MCF 10A (cell line): Measurements from ENCODE around the gene BRICD5. TPM values are rescaled to one million over a fixed set of nuclear protein-coding genes. Genes with fewer than 3 reads are reported as not detected.

ENCODE experiments used
- BruUV-seq: library from RNA; stranded (reverse); fragments of 400-500 nt; replicated peaks from 2 replicates; lab custom pipeline; 2021; lab: Mats Ljungman, UMichigan
- CTCF ChIA-PET: fragments of 300-600 bp; sonication (Branson Sonifier 250); formaldehyde crosslinking; extraction: SDS; loops from one replicate; lab custom pipeline; 2021; ENCODE audit warnings: antibody characterized with exemption, inconsistent platforms; lab: Yijun Ruan, JAX
- POLR2A ChIA-PET: fragments of 300-600, 350-650 bp; sonication (Branson Sonifier 250); formaldehyde crosslinking; extraction: SDS; loops from one replicate; lab custom pipeline; 2020; ENCODE audit warnings: antibody characterized with exemption, inconsistent platforms; lab: Yijun Ruan, JAX
- DNase-seq: peaks from one replicate; pipeline ENCODE4 v3.0.0-alpha.2; 2018; ENCODE audit not compliant: unreplicated experiment
- H3K27ac Mint-ChIP-seq: one replicate; pipeline ENCODE4 v1.8.0; 2022; ENCODE audit warnings: mild to moderate bottlenecking, low read depth, mixed read lengths; ENCODE audit not compliant: unreplicated experiment
- H3K27me3 Mint-ChIP-seq: one replicate; pipeline ENCODE4 v1.8.0; 2022; ENCODE audit warnings: mixed read lengths; ENCODE audit not compliant: insufficient read depth, unreplicated experiment
- H3K36me3 Mint-ChIP-seq: one replicate; pipeline ENCODE4 v1.8.0; 2022; ENCODE audit warnings: mild to moderate bottlenecking, moderate library complexity, mixed read lengths; ENCODE audit not compliant: insufficient read depth, unreplicated experiment
- H3K4me1 Mint-ChIP-seq: one replicate; pipeline ENCODE4 v1.8.0; 2022; ENCODE audit warnings: mixed read lengths; ENCODE audit not compliant: insufficient read depth, unreplicated experiment
- H3K4me3 Mint-ChIP-seq: one replicate; pipeline ENCODE4 v1.8.0; 2022; ENCODE audit warnings: mild to moderate bottlenecking, moderate library complexity, mixed read lengths; ENCODE audit not compliant: unreplicated experiment
- H3K9me3 Mint-ChIP-seq: one replicate; pipeline ENCODE4 v1.8.0; 2022; ENCODE audit warnings: mixed read lengths; ENCODE audit not compliant: unreplicated experiment
- intact Hi-C: fragments of 100-400 bp; cut with micrococcal nuclease; formaldehyde crosslinking; loops from 2 replicates; pipeline ENCODE4 v1.14.1; 2022
- total RNA-seq: library from RNA; stranded (reverse); gene quantifications from 2 replicates; pipeline ENCODE4 v1.2.3, GENCODE V29; 2022
- TF ChIP-seq, protein P1 (sequence below): fragments of 200-600 bp; IDR thresholded peaks from one replicate; pipeline ENCODE4 v1.8.0; 2022; ENCODE audit warnings: antibody characterized with exemption, mild to moderate bottlenecking; ENCODE audit not compliant: unreplicated experiment

BRICD5 gene
- total RNA-seq, 1 experiment from 2014 or later, result 4.6 TPM

DNA sequence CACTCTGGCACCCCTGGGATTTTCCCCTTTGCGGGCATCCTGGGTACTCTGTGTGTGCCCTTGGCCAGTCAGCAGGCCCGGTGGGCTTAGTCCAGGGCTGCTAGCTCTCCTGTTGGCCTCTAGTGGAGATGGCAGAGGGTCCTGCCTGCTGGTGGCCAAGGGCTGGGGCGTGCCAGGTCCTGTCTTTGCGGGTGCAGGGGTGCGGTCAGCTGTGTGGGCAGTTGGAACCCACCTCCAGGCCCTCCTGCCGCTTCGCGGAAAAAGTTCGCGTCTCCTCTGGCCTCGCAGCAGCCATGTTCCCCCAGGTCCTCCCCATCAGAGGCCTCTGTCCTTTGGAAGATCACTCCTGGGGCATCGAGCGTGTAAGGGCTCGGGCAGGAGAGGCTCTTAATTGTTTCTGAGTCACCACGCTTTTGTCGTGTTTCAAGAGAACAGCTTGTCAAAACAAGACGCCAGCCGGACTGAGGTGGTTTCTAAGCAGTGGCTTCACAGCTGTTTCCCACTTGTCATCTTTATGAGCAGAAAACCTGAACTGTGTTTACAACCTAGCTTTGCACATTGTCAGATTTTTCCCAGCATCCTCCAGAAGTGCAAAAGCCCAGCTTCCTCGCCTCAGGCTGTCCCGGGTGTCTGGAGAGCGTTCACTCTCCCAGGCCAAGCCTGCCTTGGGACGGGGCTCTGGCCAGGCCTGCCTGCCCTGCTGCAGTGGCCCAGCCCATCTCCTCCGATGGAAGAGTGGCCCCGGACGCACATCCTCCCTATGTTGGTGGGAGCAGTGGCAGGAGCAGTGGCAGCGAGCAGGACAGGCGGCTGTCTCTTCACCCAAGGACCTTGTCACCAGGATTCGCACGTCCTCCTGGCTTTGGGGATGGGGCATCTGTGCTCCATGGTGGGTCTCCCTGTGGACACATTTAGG is 20.6 kb upstream of the BRICD5 start:
- ChIA-PET POLR2A (interaction anchor here (0.5 to 1.1 kb wide), 3 partner anchors 8 to 282 kb away, joined by 3 to 6 read pairs (median 4); partner anchors contain the start of gene ECI1), CTCF (no interaction called here)
- TF ChIP-seq, protein P1, sequence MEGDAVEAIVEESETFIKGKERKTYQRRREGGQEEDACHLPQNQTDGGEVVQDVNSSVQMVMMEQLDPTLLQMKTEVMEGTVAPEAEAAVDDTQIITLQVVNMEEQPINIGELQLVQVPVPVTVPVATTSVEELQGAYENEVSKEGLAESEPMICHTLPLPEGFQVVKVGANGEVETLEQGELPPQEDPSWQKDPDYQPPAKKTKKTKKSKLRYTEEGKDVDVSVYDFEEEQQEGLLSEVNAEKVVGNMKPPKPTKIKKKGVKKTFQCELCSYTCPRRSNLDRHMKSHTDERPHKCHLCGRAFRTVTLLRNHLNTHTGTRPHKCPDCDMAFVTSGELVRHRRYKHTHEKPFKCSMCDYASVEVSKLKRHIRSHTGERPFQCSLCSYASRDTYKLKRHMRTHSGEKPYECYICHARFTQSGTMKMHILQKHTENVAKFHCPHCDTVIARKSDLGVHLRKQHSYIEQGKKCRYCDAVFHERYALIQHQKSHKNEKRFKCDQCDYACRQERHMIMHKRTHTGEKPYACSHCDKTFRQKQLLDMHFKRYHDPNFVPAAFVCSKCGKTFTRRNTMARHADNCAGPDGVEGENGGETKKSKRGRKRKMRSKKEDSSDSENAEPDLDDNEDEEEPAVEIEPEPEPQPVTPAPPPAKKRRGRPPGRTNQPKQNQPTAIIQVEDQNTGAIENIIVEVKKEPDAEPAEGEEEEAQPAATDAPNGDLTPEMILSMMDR, result no peak
- DNase-seq, result no peak
- peaks cover 55% of the 10 kb centered on the region for H3K36me3 Mint-ChIP-seq
- no TSS peak for BruUV-seq
- no peaks in the 10 kb centered on the region for H3K27me3 Mint-ChIP-seq
- no peak overlapping the region for H3K27ac Mint-ChIP-seq
- intact Hi-C loops, result no loop called here
- no peaks in the 10 kb centered on the region for H3K9me3 Mint-ChIP-seq
- no peaks in the 10 kb centered on the region for H3K4me1 Mint-ChIP-seq
- no peak overlapping the region for H3K4me3 Mint-ChIP-seq

DNA sequence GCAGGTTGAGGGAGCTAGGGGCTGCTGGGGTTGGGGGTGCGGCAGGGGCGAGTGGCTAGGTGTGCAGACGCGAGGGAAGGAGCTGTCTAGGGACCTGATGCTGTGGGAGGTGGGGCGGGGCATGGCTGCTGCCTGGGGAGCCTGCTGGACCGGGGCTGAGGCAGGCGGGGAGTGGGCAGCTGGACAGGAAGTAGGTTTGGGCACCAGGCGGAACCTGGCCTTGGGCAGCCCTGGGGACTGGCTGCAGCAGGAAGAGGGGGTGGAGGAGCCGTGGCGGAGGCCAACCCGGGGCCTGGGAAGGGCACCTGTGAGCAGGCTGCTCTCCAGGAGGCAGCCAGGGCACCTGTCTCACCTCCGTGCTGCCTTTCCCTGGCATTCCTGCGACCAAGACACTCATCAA is 19.7 kb upstream of the BRICD5 start:
- H3K4me3 Mint-ChIP-seq, result no peak overlapping the region
- BruUV-seq, result no TSS peak
- CTCF ChIA-PET, result interaction anchor here (0.5 kb wide), 1 partner anchor 261 kb away, joined by 4 read pairs; no protein-coding TSS in a partner anchor
- POLR2A ChIA-PET, result interaction anchor here (0.5 to 1.0 kb wide), 2 partner anchors 21 to 283 kb away, joined by 3 to 6 read pairs; partner anchors contain the start of gene ECI1
- DNase-seq, result no peak
- TF ChIP-seq, protein P1, result no peak
- H3K9me3 Mint-ChIP-seq, result no peaks in the 10 kb centered on the region
- H3K27me3 Mint-ChIP-seq, result no peaks in the 10 kb centered on the region
- peaks cover 46% of the 10 kb centered on the region for H3K36me3 Mint-ChIP-seq
- H3K27ac Mint-ChIP-seq, result no peak overlapping the region
- intact Hi-C loops, result no loop called here
- H3K4me1 Mint-ChIP-seq, result peaks cover 4% of the 10 kb centered on the region

DNA sequence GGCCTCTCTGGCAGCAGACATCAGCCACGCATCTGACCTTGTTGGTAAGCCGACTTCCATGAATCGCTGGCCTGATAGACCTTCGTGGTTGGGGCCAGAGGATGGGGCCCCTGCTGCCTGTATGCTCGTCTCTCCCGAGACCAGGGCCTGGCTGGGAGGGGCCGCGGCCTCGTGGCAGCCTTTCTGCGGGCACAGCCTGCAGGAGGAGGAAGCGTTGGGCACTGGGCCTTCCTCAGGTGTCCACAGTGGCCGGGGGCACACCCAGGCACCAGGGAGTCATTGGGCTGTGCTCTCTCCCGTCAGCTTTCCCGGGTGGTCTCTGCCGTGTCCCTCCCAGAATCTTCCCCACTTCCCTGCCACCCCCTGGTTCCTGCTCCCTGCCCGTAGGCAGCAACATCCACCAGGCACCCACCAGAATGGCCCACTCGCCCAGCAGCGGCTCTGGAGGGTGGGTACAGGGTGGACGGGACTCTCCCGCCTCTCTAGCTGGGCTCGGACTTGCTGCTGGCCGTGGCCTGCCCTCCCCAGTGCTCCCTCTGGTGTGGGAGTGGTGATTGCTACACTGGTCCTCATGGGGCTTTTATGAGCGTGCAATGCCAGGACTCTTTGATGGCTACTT is 19.1 kb upstream of the BRICD5 start:
- H3K4me1 Mint-ChIP-seq, result peaks cover 4% of the 10 kb centered on the region
- POLR2A ChIA-PET, result no interaction called here
- no peak overlapping the region for H3K27ac Mint-ChIP-seq
- no peaks in the 10 kb centered on the region for H3K9me3 Mint-ChIP-seq
- H3K36me3 Mint-ChIP-seq, result peaks cover 42% of the 10 kb centered on the region
- TF ChIP-seq, protein P1, result no peak
- no peak overlapping the region for H3K4me3 Mint-ChIP-seq
- CTCF ChIA-PET, result interaction anchor here (0.5 kb wide), 1 partner anchor 262 kb away, joined by 4 read pairs; no protein-coding TSS in a partner anchor
- DNase-seq, result no peak
- no peaks in the 10 kb centered on the region for H3K27me3 Mint-ChIP-seq
- no TSS peak for BruUV-seq
- intact Hi-C loops, result no loop called here

DNA sequence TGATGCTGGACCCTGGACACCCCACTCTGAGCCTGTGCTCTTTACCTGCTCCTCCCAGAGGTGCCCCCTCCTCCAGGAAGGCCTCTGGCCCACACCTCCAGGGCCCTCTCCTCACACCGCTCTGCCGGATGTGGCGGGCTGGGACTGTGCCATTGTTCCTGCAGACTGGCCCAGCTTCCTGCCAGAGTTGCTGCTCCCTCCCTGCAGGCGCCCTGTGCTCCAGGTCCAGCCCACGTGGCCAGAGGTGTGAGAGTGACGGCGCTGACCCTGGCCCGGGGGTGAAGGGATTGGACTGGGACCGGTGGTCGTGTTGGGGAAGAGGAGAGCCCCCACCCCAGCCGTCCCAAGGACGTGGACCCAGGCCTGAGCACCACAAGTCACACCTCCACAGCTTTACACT is 18.4 kb upstream of the BRICD5 start:
- Mint-ChIP-seq H3K27ac (no peak overlapping the region), H3K9me3 (no peaks in the 10 kb centered on the region), H3K36me3 (peaks cover 39% of the 10 kb centered on the region), H3K4me1 (peaks cover 4% of the 10 kb centered on the region), H3K27me3 (no peaks in the 10 kb centered on the region), H3K4me3 (no peak overlapping the region)
- DNase-seq, result no peak
- no TSS peak for BruUV-seq
- ChIA-PET CTCF (interaction anchor here (1.1 kb wide), 1 partner anchor 23 kb away, joined by 4 read pairs; the partner anchor contains the start of gene ECI1), POLR2A (no interaction called here)
- TF ChIP-seq, protein P1, result no peak
- intact Hi-C loops, result no loop called here
